Measurements from ENCODE around the gene HELB.

The HELB gene

DNA sequence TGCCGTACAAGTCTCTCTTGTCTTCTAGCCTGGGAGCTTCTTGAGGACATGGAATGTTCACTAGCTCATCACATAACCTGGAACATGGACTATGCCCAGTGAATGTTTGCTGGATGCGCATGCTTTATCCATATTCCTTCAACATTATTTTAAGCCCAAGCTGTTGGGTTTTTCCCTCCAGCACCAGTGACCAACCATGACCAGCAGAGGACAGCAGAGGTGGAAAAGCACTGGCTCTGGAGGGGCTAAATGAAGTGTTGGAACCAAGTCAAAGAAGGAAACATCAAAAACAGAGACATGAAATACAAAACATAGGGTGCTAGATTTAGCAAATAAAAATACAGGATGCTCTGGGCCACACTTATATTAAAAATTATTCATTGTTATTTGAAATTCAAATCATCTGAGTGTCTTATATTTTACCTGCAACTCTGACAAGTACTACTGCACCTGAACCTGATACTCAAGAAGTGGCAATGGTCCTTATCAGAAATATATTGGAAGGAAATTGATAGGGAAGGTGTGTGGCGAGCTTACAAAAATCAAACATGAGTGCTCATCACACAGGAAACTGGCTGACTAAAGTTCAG is 23.1 kb upstream of the HELB start:
- H2BK5ac ChIP-seq (ENCODE audit: low read length), result no peak overlapping the region
- no peak overlapping the region for H2BK12ac ChIP-seq (ENCODE audit: low read length)
- no peak overlapping the region for H4K91ac ChIP-seq (ENCODE audit: low read depth, low read length, poor library complexity)
- no peak overlapping the region for H3K9ac ChIP-seq (ENCODE audit: low read depth, low read length, poor library complexity)
- no peak for DNase-seq (ENCODE audit: low spot score)
- H3K23ac ChIP-seq (ENCODE audit: low read depth, low read length, poor library complexity), result no peak overlapping the region
- no peaks in the 10 kb centered on the region for H3K36me3 ChIP-seq (replicated peaks in 1 of 2; ENCODE audit: control insufficient read depth in 2 of 2, insufficient read depth in 2 of 2, low read length in 2 of 2)
- no peak overlapping the region for H4K8ac ChIP-seq (ENCODE audit: low read depth, low read length)
- H3K18ac ChIP-seq (ENCODE audit: low read length), result no peak overlapping the region
- no peak overlapping the region for H2AFZ ChIP-seq (ENCODE audit: low read length)
- H3K14ac ChIP-seq (ENCODE audit: low read length), result no peak overlapping the region
- no peaks in the 10 kb centered on the region for H3K27me3 ChIP-seq (ENCODE audit: control insufficient read depth in 3 of 3, insufficient read depth in 3 of 3, low read depth in 1 of 3, low read length in 3 of 3)
- no peaks in the 10 kb centered on the region for H3K79me1 ChIP-seq (ENCODE audit: low read depth, low read length)
- H3K9me3 ChIP-seq (replicated peaks in 1 of 2; ENCODE audit: control insufficient read depth in 2 of 2, insufficient read depth in 1 of 2, low read depth in 1 of 2, low read length in 2 of 2), result no peaks in the 10 kb centered on the region
- no peak overlapping the region for H3K4me2 ChIP-seq (ENCODE audit: insufficient read depth, low read length, poor library complexity, severe bottlenecking)
- H3K4ac ChIP-seq (ENCODE audit: low read length), result no peak overlapping the region
- H3K27ac ChIP-seq (replicated peaks; ENCODE audit: low read length), result no peak overlapping the region
- no peak overlapping the region for H2BK15ac ChIP-seq (ENCODE audit: low read length)
- no peak overlapping the region for H2AK5ac ChIP-seq (ENCODE audit: low read depth, low read length)
- WGBS, 2 donors (ENCODE audit: extremely low coverage in 2 of 2, insufficient read length in 2 of 2, insufficient replicate concordance in 1 of 2), result no CpG with 5 or more reads among the region's 3 CpGs
- H3K4me1 ChIP-seq (ENCODE audit: control insufficient read depth in 2 of 2, insufficient read depth in 1 of 2, low read depth in 1 of 2, low read length in 2 of 2), result no peaks in the 10 kb centered on the region
- H3K4me3 ChIP-seq (ENCODE audit: low read length in 2 of 2), result no peak overlapping the region
- no peak overlapping the region for H2BK120ac ChIP-seq (ENCODE audit: low read depth, low read length)

DNA sequence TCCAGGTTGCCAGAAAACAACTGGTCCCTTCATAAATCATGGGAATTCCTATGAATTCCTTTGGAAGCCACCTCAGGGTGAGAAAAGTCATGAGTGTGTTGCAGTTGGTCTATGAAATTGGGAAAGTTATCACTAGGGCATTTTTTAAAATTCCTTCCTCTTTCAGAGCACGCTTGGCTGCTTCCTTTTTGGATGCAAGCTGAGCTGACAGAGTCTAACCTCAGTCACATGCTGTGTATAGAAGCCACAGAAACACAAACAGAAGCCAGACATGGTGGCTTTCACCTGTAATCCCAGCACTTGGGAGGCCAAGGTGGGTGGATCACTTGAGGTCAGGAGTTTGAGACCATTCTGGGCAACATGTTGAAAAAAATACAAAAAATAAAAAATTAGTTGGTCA is 21.7 kb upstream of the HELB start:
- Histone ChIP-seq H3K4ac (ENCODE audit: low read length) (no peak overlapping the region), H3K9ac (ENCODE audit: low read depth, low read length, poor library complexity) (no peak overlapping the region), H3K4me3 (ENCODE audit: low read length in 2 of 2) (no peak overlapping the region), H3K9me3 (replicated peaks in 1 of 2; ENCODE audit: control insufficient read depth in 2 of 2, insufficient read depth in 1 of 2, low read depth in 1 of 2, low read length in 2 of 2) (no peaks in the 10 kb centered on the region), H3K4me2 (ENCODE audit: insufficient read depth, low read length, poor library complexity, severe bottlenecking) (no peak overlapping the region), H2AK5ac (ENCODE audit: low read depth, low read length) (no peak overlapping the region), H3K36me3 (replicated peaks in 1 of 2; ENCODE audit: control insufficient read depth in 2 of 2, insufficient read depth in 2 of 2, low read length in 2 of 2) (no peaks in the 10 kb centered on the region), H2BK5ac (ENCODE audit: low read length) (no peak overlapping the region), H2AFZ (ENCODE audit: low read length) (no peak overlapping the region), H3K23ac (ENCODE audit: low read depth, low read length, poor library complexity) (no peak overlapping the region), H3K27ac (replicated peaks; ENCODE audit: low read length) (no peak overlapping the region), H3K4me1 (ENCODE audit: control insufficient read depth in 2 of 2, insufficient read depth in 1 of 2, low read depth in 1 of 2, low read length in 2 of 2) (no peaks in the 10 kb centered on the region), H4K8ac (ENCODE audit: low read depth, low read length) (no peak overlapping the region), H3K27me3 (ENCODE audit: control insufficient read depth in 3 of 3, insufficient read depth in 3 of 3, low read depth in 1 of 3, low read length in 3 of 3) (no peaks in the 10 kb centered on the region), H3K18ac (ENCODE audit: low read length) (no peak overlapping the region), H3K14ac (ENCODE audit: low read length) (no peak overlapping the region), H2BK12ac (ENCODE audit: low read length) (no peak overlapping the region), H3K79me1 (ENCODE audit: low read depth, low read length) (no peaks in the 10 kb centered on the region), H2BK120ac (ENCODE audit: low read depth, low read length) (no peak overlapping the region), H4K91ac (ENCODE audit: low read depth, low read length, poor library complexity) (no peak overlapping the region), H2BK15ac (ENCODE audit: low read length) (no peak overlapping the region)
- WGBS, 2 donors (ENCODE audit: extremely low coverage in 2 of 2, insufficient read length in 2 of 2, insufficient replicate concordance in 1 of 2), result no CpG with 5 or more reads among the region's 1 CpG
- no peak for DNase-seq (ENCODE audit: low spot score)

DNA sequence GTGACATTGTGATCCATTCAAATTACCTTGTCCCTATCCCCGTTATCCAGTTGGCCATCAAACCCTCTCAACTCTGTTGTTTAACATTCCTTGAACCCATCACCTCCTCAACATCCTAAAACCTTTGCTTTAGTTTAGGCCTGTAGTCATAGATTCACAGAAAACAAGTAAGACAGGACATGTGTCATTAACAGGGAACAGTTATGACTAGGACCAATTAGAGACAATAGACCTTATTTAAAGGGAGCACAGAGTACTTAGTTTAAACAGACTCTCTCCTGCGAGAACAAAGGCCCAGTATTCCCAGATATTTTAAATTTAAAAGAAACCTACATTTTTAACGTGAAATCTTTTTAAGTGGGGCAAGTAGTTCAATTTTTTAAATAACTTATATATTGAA is 20.0 kb upstream of the HELB start:
- Histone ChIP-seq H2BK5ac (ENCODE audit: low read length) (no peak overlapping the region), H2BK120ac (ENCODE audit: low read depth, low read length) (no peak overlapping the region), H3K4me2 (ENCODE audit: insufficient read depth, low read length, poor library complexity, severe bottlenecking) (no peak overlapping the region), H3K27me3 (ENCODE audit: control insufficient read depth in 3 of 3, insufficient read depth in 3 of 3, low read depth in 1 of 3, low read length in 3 of 3) (no peaks in the 10 kb centered on the region), H3K9me3 (replicated peaks in 1 of 2; ENCODE audit: control insufficient read depth in 2 of 2, insufficient read depth in 1 of 2, low read depth in 1 of 2, low read length in 2 of 2) (no peaks in the 10 kb centered on the region), H3K9ac (ENCODE audit: low read depth, low read length, poor library complexity) (no peak overlapping the region), H4K8ac (ENCODE audit: low read depth, low read length) (no peak overlapping the region), H2BK12ac (ENCODE audit: low read length) (no peak overlapping the region), H3K4me3 (ENCODE audit: low read length in 2 of 2) (no peak overlapping the region), H2BK15ac (ENCODE audit: low read length) (no peak overlapping the region), H3K18ac (ENCODE audit: low read length) (no peak overlapping the region), H3K4me1 (ENCODE audit: control insufficient read depth in 2 of 2, insufficient read depth in 1 of 2, low read depth in 1 of 2, low read length in 2 of 2) (no peaks in the 10 kb centered on the region), H3K36me3 (replicated peaks in 1 of 2; ENCODE audit: control insufficient read depth in 2 of 2, insufficient read depth in 2 of 2, low read length in 2 of 2) (no peaks in the 10 kb centered on the region), H3K4ac (ENCODE audit: low read length) (no peak overlapping the region), H3K27ac (replicated peaks; ENCODE audit: low read length) (no peak overlapping the region), H3K79me1 (ENCODE audit: low read depth, low read length) (no peaks in the 10 kb centered on the region), H2AFZ (ENCODE audit: low read length) (no peak overlapping the region), H3K14ac (ENCODE audit: low read length) (no peak overlapping the region), H3K23ac (ENCODE audit: low read depth, low read length, poor library complexity) (no peak overlapping the region), H2AK5ac (ENCODE audit: low read depth, low read length) (no peak overlapping the region), H4K91ac (ENCODE audit: low read depth, low read length, poor library complexity) (no peak overlapping the region)
- no peak for DNase-seq (ENCODE audit: low spot score)
- WGBS, 2 donors (ENCODE audit: extremely low coverage in 2 of 2, insufficient read length in 2 of 2, insufficient replicate concordance in 1 of 2), result no CpG with 5 or more reads among the region's 3 CpGs

DNA sequence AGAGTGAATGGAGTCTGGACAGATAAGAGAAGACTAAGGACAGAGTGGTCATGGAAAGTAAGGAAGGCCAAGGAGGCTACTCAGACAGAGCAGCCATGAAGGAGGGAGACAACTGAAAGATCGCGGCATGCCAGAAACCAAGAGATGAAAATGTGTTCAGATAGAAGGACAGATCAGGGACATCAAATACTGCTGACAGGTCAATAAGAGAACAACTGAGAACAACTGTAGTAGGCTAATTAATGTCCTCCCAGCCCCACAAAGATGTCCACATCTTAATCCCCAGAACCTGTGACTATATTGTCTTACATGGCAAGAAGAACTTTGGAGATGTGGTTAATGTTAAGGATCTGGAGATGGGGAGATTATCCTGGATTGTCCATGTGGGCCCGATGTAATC is 15.0 kb upstream of the HELB start:
- Histone ChIP-seq H3K27me3 (ENCODE audit: control insufficient read depth in 3 of 3, insufficient read depth in 3 of 3, low read depth in 1 of 3, low read length in 3 of 3) (no peaks in the 10 kb centered on the region), H3K4me2 (ENCODE audit: insufficient read depth, low read length, poor library complexity, severe bottlenecking) (no peak overlapping the region), H2BK120ac (ENCODE audit: low read depth, low read length) (no peak overlapping the region), H3K14ac (ENCODE audit: low read length) (no peak overlapping the region), H2AFZ (ENCODE audit: low read length) (no peak overlapping the region), H2AK5ac (ENCODE audit: low read depth, low read length) (no peak overlapping the region), H3K4me1 (ENCODE audit: control insufficient read depth in 2 of 2, insufficient read depth in 1 of 2, low read depth in 1 of 2, low read length in 2 of 2) (no peaks in the 10 kb centered on the region), H3K36me3 (replicated peaks in 1 of 2; ENCODE audit: control insufficient read depth in 2 of 2, insufficient read depth in 2 of 2, low read length in 2 of 2) (no peaks in the 10 kb centered on the region), H4K8ac (ENCODE audit: low read depth, low read length) (no peak overlapping the region), H4K91ac (ENCODE audit: low read depth, low read length, poor library complexity) (no peak overlapping the region), H3K9me3 (replicated peaks in 1 of 2; ENCODE audit: control insufficient read depth in 2 of 2, insufficient read depth in 1 of 2, low read depth in 1 of 2, low read length in 2 of 2) (no peaks in the 10 kb centered on the region), H3K23ac (ENCODE audit: low read depth, low read length, poor library complexity) (no peak overlapping the region), H3K4me3 (ENCODE audit: low read length in 2 of 2) (no peak overlapping the region), H2BK5ac (ENCODE audit: low read length) (no peak overlapping the region), H2BK12ac (ENCODE audit: low read length) (no peak overlapping the region), H3K79me1 (ENCODE audit: low read depth, low read length) (no peaks in the 10 kb centered on the region), H3K27ac (replicated peaks; ENCODE audit: low read length) (no peak overlapping the region), H3K18ac (ENCODE audit: low read length) (no peak overlapping the region), H2BK15ac (ENCODE audit: low read length) (no peak overlapping the region), H3K9ac (ENCODE audit: low read depth, low read length, poor library complexity) (no peak overlapping the region), H3K4ac (ENCODE audit: low read length) (no peak overlapping the region)
- DNase-seq (ENCODE audit: low spot score), result no peak
- no CpG with 5 or more reads among the region's 3 CpGs for WGBS, 2 donors (ENCODE audit: extremely low coverage in 2 of 2, insufficient read length in 2 of 2, insufficient replicate concordance in 1 of 2)
